Measurements from ENCODE around the gene ERVFRD-1. TPM values are rescaled to one million over a fixed set of nuclear protein-coding genes. Genes with fewer than 3 reads are reported as not detected.

The ERVFRD-1 gene
- total and polyA plus RNA-seq, 2 of the 13 experiments (the other 11 are each of a cell fraction or from before 2014, with no cell fraction given): not detected

GRCh38 chr6:11144393-11144851 lies 32.9 kb upstream of the ERVFRD-1 start (continued):
- TF ChIP-seq THAP9 (CRISPR knock-in tag; IDR thresholded peaks at IDR 0.05; ENCODE audit: borderline replicate concordance): no peak
- no peak for TF ChIP-seq E2F1 (CRISPR knock-in tag; IDR thresholded peaks at IDR 0.05)
- no peak for TF ChIP-seq ZZZ3 (CRISPR knock-in tag; IDR thresholded peaks at IDR 0.05; ENCODE audit: borderline replicate concordance)
- no peak for TF ChIP-seq RARA (CRISPR knock-in tag; IDR thresholded peaks at IDR 0.05)
- no peak for TF ChIP-seq TCF12 (IDR thresholded peaks at IDR 0.05)
- no peak for TF ChIP-seq TCF12 (CRISPR knock-in tag; IDR thresholded peaks at IDR 0.05)
- no peak for TF ChIP-seq ZNF615 (CRISPR knock-in tag; IDR thresholded peaks at IDR 0.05; ENCODE audit: borderline replicate concordance)
- 0 out of 2 replicates have a peak, but pooled peaks have one; percentile 28 for TF ChIP-seq CHD2 (IDR thresholded peaks at IDR 0.05; ENCODE audit: low read depth, low read length)
- TF ChIP-seq STAG1 (CRISPR knock-in tag; IDR thresholded peaks at IDR 0.05): peak; percentile 100
- 0 out of 2 replicates have a peak, but pooled peaks have one; percentile 27 for TF ChIP-seq PATZ1 (CRISPR knock-in tag; IDR thresholded peaks at IDR 0.05)
- no peak for TF ChIP-seq ZNF839 (CRISPR knock-in tag; IDR thresholded peaks at IDR 0.05; ENCODE audit: borderline replicate concordance)
- TF ChIP-seq ZMYM4 (CRISPR knock-in tag; IDR thresholded peaks at IDR 0.05): peak; percentile 31; the same call in 1 of the 2 replicates
- peak; percentile 57 for TF ChIP-seq TEAD3 (CRISPR knock-in tag; optimal IDR thresholded peaks at IDR 0.05; ENCODE audit: borderline replicate concordance)
- no peak for TF ChIP-seq ZNF33A (CRISPR knock-in tag; IDR thresholded peaks at IDR 0.05; ENCODE audit: borderline replicate concordance)
- 0 out of 2 replicates have a peak, but pooled peaks have one; percentile 30 for TF ChIP-seq ZNF430 (CRISPR knock-in tag; IDR thresholded peaks at IDR 0.05)
- no peak for TF ChIP-seq ZSCAN30 (CRISPR knock-in tag; IDR thresholded peaks at IDR 0.05)
- TF ChIP-seq HNF1B (CRISPR knock-in tag; IDR thresholded peaks at IDR 0.05): peak; percentile 55; the same call in 1 of the 2 replicates
- TF ChIP-seq ETV6 (CRISPR knock-in tag; conservative IDR thresholded peaks at IDR 0.05): no peak
- no peak for TF ChIP-seq LRRFIP1 (CRISPR knock-in tag; conservative IDR thresholded peaks at IDR 0.05)
- 0 out of 2 replicates have a peak, but pooled peaks have one; percentile 30 for TF ChIP-seq NFKBIZ (CRISPR knock-in tag; IDR thresholded peaks at IDR 0.05)
- TF ChIP-seq ZFP1 (CRISPR knock-in tag; IDR thresholded peaks at IDR 0.05): no peak

All from HepG2 (cell line).